Measurements from ENCODE around the gene AGPAT1.

Gene AGPAT1, protein sequence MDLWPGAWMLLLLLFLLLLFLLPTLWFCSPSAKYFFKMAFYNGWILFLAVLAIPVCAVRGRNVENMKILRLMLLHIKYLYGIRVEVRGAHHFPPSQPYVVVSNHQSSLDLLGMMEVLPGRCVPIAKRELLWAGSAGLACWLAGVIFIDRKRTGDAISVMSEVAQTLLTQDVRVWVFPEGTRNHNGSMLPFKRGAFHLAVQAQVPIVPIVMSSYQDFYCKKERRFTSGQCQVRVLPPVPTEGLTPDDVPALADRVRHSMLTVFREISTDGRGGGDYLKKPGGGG

DNA sequence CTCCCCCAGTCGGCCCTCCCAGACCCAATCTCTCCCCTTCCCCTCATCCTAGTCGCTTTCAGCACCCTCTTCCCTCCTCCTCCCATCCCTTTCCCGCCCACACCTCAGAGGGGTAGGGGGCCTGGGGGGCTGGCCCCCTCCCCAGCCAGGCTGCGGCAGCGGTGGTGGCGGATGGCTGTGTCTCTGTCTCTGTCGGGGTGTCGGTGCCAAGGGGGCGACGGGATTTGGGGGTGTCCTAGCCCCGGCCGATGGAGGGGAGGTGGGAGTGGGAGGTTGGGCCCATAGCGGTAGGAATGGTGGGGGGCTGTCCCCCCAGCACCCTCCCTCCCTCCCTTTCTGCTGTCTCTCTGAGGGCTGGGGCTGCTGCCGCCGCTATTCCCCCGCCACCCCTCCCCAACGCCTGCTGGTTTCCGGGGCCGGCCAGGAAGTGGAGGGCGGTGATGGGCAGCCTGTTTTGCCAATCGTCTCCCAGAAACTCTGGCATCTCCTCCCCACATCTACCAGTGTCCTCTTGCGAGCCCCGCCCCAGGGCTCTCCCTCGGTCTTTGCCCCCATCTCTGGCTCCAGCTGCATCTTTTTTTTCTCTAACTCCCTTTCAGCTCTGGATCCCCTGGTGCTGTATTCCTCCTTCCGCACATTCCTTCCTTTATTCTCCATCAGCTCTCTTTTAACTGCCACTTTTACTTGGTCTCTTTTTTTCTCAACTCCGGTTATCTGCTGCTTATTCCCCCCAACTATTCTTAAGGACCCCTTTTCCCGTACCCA, at the start of gene AGPAT1:
AGPAT1 (minus strand) TSS at position 374 of the 765 bp plus-strand sequence. CDS start 4,588 bp downstream, outside the sequence.
- DNase-seq (ENCODE audit: low read depth): peak; percentile 98
- H3K4me3 ChIP-seq (ENCODE audit: low read length): peak within 1 kb of the TSS; percentile 97
- TF ChIP-seq, protein P1, sequence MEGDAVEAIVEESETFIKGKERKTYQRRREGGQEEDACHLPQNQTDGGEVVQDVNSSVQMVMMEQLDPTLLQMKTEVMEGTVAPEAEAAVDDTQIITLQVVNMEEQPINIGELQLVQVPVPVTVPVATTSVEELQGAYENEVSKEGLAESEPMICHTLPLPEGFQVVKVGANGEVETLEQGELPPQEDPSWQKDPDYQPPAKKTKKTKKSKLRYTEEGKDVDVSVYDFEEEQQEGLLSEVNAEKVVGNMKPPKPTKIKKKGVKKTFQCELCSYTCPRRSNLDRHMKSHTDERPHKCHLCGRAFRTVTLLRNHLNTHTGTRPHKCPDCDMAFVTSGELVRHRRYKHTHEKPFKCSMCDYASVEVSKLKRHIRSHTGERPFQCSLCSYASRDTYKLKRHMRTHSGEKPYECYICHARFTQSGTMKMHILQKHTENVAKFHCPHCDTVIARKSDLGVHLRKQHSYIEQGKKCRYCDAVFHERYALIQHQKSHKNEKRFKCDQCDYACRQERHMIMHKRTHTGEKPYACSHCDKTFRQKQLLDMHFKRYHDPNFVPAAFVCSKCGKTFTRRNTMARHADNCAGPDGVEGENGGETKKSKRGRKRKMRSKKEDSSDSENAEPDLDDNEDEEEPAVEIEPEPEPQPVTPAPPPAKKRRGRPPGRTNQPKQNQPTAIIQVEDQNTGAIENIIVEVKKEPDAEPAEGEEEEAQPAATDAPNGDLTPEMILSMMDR (conservative IDR thresholded peaks at IDR 0.05; ENCODE audit: low read length): no peak

DNA sequence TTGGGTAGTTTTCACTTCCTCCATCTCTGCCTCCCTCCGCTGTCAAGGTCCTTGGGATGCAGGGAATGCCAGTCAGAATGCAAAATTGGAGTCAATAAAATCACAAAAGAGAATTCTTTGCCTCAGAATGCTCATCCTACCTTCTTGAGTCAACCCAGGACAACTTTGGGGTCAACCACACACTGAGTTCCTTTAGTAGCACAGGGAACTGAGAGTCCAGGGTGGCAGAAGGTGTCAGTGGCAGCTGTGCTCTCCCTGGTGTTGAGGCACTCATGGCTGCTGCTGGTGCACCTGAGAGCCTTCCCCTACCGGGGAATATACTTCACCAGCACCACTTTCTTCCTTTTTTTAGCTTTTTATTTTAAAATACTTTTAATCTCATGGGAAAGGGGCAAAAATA, 48.8 kb upstream of the AGPAT1 start:
- no peak overlapping the region for H3K4me3 ChIP-seq (ENCODE audit: low read length)
- TF ChIP-seq, protein P1 (conservative IDR thresholded peaks at IDR 0.05; ENCODE audit: low read length): no peak
- DNase-seq (ENCODE audit: low read depth): no peak

DNA sequence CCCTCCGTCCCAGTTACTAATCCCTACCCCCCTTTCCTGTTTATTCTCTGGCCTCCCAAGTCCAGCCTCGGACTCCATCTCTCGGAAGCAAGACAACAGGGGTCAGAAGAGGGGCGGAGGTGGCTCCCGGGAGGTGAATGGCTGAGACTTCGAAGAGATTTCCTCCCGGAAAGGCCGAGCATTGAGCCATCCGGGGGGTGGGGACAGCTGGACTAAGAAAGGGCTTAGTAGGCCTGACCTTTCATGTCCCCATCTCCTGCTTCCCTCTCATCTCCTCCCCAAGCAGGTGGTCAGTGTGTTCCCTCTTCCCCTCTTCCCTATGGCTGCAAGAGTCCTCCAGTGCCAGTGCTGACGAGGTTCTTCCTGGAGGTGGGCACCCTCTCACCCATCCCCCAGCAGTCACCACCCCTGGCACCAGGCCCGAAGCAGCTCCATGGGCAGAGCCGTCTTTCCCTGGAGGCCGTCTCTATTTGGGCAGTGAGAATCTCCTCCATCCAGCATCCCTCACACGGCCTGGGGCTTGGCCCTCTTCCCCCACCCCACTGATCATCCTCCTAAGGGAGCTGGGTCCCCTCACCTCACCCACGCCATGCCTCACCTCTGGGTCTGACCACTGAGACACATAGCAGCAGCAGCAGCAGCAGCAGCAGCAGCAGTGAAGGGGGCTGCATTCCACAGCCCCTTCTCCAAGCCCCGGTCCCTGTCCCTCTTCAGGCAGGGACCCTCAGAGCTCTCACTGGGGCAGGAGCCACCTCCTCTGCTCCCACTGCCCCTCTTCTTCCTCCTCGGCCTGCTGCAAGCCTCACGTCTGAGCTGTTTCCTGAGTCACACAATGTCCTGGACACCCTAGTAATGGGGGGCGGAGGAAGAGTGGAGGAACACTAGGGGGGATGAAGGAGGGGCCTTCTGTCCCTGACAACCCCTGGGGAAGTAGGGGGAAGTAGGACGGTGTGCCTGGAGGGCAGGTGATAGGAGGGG, 47.7 kb upstream of the AGPAT1 start, which contains the start of gene NOTCH4:
NOTCH4 (minus strand) TSS at position 810 of the 978 bp plus-strand sequence; CDS start at position 671, 139 bp downstream.
- DNase-seq (ENCODE audit: low read depth): no peak
- no peak within 1 kb of the TSS for H3K4me3 ChIP-seq (ENCODE audit: low read length)
- TF ChIP-seq, protein P1 (conservative IDR thresholded peaks at IDR 0.05; ENCODE audit: low read length): no peak

DNA sequence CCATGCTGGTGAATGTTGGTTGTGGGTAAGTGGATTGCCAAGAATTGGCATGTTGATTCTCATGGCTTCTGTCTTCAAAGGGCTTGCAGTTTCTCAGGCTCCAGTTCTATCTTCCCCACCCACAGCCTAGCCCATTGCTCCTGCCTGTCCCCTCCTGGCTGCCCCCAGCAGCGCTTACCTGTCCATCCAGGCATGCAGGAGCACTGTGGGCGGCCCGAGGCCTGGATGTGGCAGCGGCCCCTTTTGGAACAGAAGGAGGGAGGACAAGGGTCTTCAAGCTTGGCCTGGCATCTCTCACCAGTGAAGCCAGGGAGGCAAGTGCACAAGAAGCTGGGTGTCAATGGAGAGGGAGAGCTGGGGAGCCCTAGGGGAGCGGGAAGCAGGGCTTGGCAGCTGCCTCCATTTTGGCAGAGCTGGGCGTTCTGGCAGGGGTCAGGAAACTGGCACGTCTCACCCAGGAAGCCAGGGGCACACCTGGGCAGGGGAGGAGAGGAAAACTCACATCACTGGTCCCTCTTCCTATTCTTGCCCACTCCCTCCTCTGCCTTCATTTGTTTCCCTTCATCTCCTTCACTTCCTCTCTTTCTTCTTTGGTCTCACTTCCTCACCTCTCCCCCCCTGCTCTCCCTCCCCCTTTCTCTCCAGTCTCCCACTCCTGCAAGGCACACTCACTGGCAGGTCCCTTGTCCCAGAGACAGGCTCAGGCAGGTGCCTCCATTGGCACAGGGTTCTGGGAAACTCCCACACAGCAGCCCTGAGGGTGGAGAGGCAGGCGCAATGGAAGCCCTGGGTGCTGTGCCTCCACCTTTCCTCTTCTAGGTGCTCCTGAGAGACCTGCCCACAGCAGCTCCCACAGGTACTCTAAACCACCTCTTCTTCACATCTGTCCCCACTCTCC, 46.7 kb upstream of the AGPAT1 start:
- TF ChIP-seq, protein P1 (conservative IDR thresholded peaks at IDR 0.05; ENCODE audit: low read length): no peak
- DNase-seq (ENCODE audit: low read depth): no peak
- no peak overlapping the region for H3K4me3 ChIP-seq (ENCODE audit: low read length)

DNA sequence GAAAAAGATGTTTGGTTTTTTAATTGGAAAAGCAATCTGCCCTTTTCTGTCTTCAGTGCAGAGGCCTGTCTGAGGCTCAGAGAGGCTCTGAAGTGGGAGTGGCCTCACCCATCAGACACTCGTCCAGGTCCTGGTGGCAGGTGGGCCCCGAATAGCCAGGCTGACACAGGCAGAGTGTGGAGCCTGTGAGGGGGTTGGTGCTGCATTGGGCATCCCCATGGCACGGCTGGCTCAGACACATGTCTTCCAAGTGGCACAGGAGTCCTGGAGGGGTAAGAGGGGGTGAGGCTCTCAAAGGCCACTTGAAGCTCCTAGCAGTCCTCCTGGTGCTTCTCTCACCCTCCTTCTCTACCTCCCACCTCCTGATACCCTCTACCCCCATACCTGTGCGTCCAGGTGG, 44.1 kb upstream of the AGPAT1 start:
- TF ChIP-seq, protein P1 (conservative IDR thresholded peaks at IDR 0.05; ENCODE audit: low read length): no peak

DNA sequence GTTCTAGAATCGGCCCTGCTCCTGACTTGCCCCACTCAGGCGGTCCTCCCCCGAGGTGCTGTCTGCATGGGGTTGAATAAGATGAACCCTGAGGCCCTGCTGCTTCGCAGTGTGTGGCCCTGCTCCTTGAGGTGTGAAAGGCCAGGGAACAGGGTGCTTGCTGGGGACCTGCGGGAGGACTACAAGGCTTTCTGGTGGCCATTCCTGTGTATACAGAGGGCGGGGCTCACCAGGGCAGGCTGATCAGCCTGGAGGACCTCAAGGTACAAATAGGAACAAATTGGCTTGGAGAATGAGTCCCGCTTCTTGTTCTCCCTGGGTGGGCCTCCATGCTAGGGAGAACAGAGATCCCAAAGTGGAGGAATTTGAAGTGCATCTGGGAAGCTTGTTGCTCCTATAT, 42.3 kb upstream of the AGPAT1 start:
- no peak for DNase-seq (ENCODE audit: low read depth)
- TF ChIP-seq, protein P1 (conservative IDR thresholded peaks at IDR 0.05; ENCODE audit: low read length): no peak
- H3K4me3 ChIP-seq (ENCODE audit: low read length): no peak overlapping the region

More for the DNA sequence above, 44.1 kb upstream of the AGPAT1 start:
- DNase-seq (ENCODE audit: low read depth): no peak
- H3K4me3 ChIP-seq (ENCODE audit: low read length): no peak overlapping the region
